OCI-LY1 (cell line): Measurements from ENCODE around the gene PFKL.

Experiments
- H2AFZ ChIP-seq: fragments of 200-600 bp; sonication (generic), shearing (Covaris generic); 2 replicates; pipeline ENCODE4 v1.6.0; 2014; ENCODE audit warnings: antibody characterized with exemption, mild to moderate bottlenecking, low read length
- H3F3A ChIP-seq: fragments of 200-600 bp; sonication (generic), shearing (Covaris generic); 2 replicates; pipeline ENCODE4 v1.6.0; 2014; ENCODE audit warnings: mild to moderate bottlenecking, antibody characterized with exemption, low read length, moderate library complexity; ENCODE audit not compliant: insufficient read depth
- H3K27ac ChIP-seq: fragments of 200-600 bp; sonication (generic); 2 replicates; pipeline ENCODE4 v1.5.1; 2014; ENCODE audit warnings: low read length, mixed run types, mild to moderate bottlenecking, low read depth; ENCODE audit not compliant: poor library complexity, severe bottlenecking
- H3K27me3 ChIP-seq: fragments of 200-600 bp; sonication (generic); 2 replicates; pipeline ENCODE4 v1.6.0; 2014; ENCODE audit warnings: antibody characterized with exemption, mild to moderate bottlenecking, low read length, moderate library complexity; ENCODE audit not compliant: insufficient read depth
- H3K36me3 ChIP-seq: fragments of 200-600 bp; sonication (generic); 2 replicates; pipeline ENCODE4 v1.6.1; 2014; ENCODE audit warnings: mild to moderate bottlenecking, antibody characterized with exemption, low read length, moderate library complexity, mixed read lengths; ENCODE audit not compliant: insufficient read depth
- H3K4me1 ChIP-seq: fragments of 200-600 bp; sonication (generic); 2 replicates; pipeline ENCODE4 v1.5.1; 2014; ENCODE audit warnings: mild to moderate bottlenecking, low read length, moderate library complexity; ENCODE audit not compliant: insufficient read depth, severe bottlenecking
- H3K4me2 ChIP-seq: fragments of 200-600 bp; sonication (generic), shearing (Covaris generic); 2 replicates; pipeline ENCODE4 v1.6.1; 2014; ENCODE audit warnings: low read length
- H3K4me3 ChIP-seq: fragments of 200-600 bp; sonication (generic); 2 replicates; pipeline ENCODE4 v1.5.1; 2014; ENCODE audit warnings: low read length, low read depth, mild to moderate bottlenecking, mixed read lengths; ENCODE audit not compliant: poor library complexity, severe bottlenecking
- H3K79me2 ChIP-seq: fragments of 200-600 bp; shearing (Covaris generic); 2 replicates; pipeline ENCODE4 v1.6.1; 2016; ENCODE audit warnings: mixed run types, low read length, mixed read lengths; ENCODE audit not compliant: insufficient read depth
- H3K9ac ChIP-seq: fragments of 200-600 bp; sonication (generic), shearing (Covaris generic); 2 replicates; pipeline ENCODE4 v1.6.1; 2014; ENCODE audit warnings: mild to moderate bottlenecking, low read length, mixed read lengths
- H3K9me2 ChIP-seq: fragments of 200-600 bp; sonication (generic), shearing (Covaris generic); 2 replicates; pipeline ENCODE4 v1.6.1; 2014; ENCODE audit warnings: low read depth, mild to moderate bottlenecking, low read length, mixed read lengths
- H3K9me3 ChIP-seq: fragments of 200-600 bp; shearing (Covaris generic); 2 replicates; pipeline ENCODE4 v1.6.1; 2014; ENCODE audit warnings: low read length, mixed read lengths
- H4K20me1 ChIP-seq: fragments of 200-600 bp; sonication (generic), shearing (Covaris generic); 2 replicates; pipeline ENCODE4 v1.6.0; 2016; ENCODE audit warnings: mild to moderate bottlenecking, low read length; ENCODE audit not compliant: insufficient read depth
- CTCF ChIP-seq: fragments of 200-600 bp; sonication (generic), shearing (Covaris generic); IDR thresholded peaks from 2 replicates; pipeline ENCODE4 v1.5.1; 2017; ENCODE audit warnings: mild to moderate bottlenecking, antibody characterized with exemption, low read length, moderate library complexity, mixed read lengths
- EZH2 ChIP-seq: fragments of 200-600 bp; sonication (generic), shearing (Covaris generic); IDR thresholded peaks from 2 replicates; pipeline ENCODE4 v1.8.0; 2017; ENCODE audit warnings: borderline replicate concordance, mixed run types, mild to moderate bottlenecking, antibody characterized with exemption, low read length, moderate library complexity, mixed read lengths

Gene PFKL

GRCh38 chr21:44370786-44371410 is 71.0 kb downstream of the PFKL start:
- H3K4me3 ChIP-seq, result no peak overlapping the region
- no peak overlapping the region for H2AFZ ChIP-seq

GRCh38 chr21:44371596-44371995 is 71.7 kb downstream of the PFKL start:
- no peak overlapping the region for H3K4me3 ChIP-seq
- no peaks in the 10 kb centered on the region for H4K20me1 ChIP-seq
- no peaks in the 10 kb centered on the region for H3K9me3 ChIP-seq
- no peaks in the 10 kb centered on the region for H3K9me2 ChIP-seq
- H3F3A ChIP-seq, result no peaks in the 10 kb centered on the region
- no peak overlapping the region for H3K4me2 ChIP-seq
- H3K9ac ChIP-seq, result no peak overlapping the region
- no peak overlapping the region for H2AFZ ChIP-seq
- H3K27ac ChIP-seq, result no peak overlapping the region
- TF ChIP-seq CTCF, result no peak
- no peak for TF ChIP-seq EZH2
- H3K79me2 ChIP-seq, result no peaks in the 10 kb centered on the region
- peaks cover 8% of the 10 kb centered on the region; the same call in 1 of the 2 replicates for H3K27me3 ChIP-seq
- no peaks in the 10 kb centered on the region for H3K4me1 ChIP-seq
- no peaks in the 10 kb centered on the region for H3K36me3 ChIP-seq

More at GRCh38 chr21:44370786-44371410, 71.0 kb downstream of the PFKL start:
- TF ChIP-seq CTCF (no peak), EZH2 (no peak)
- Histone ChIP-seq H3K9ac (no peak overlapping the region), H3K27ac (no peak overlapping the region), H3K9me3 (no peaks in the 10 kb centered on the region), H3K79me2 (no peaks in the 10 kb centered on the region), H3K36me3 (no peaks in the 10 kb centered on the region), H3K9me2 (no peaks in the 10 kb centered on the region), H3F3A (no peaks in the 10 kb centered on the region), H3K4me2 (no peak overlapping the region), H4K20me1 (no peaks in the 10 kb centered on the region), H3K4me1 (no peaks in the 10 kb centered on the region), H3K27me3 (peaks cover 5% of the 10 kb centered on the region; the same call in 1 of the 2 replicates)

GRCh38 chr21:44372616-44373015 is 72.8 kb downstream of the PFKL start:
- no peak overlapping the region for H3K9ac ChIP-seq
- H2AFZ ChIP-seq, result no peak overlapping the region
- no peak for TF ChIP-seq EZH2
- TF ChIP-seq CTCF, result no peak
- H3K4me3 ChIP-seq, result no peak overlapping the region
- no peaks in the 10 kb centered on the region for H4K20me1 ChIP-seq
- H3F3A ChIP-seq, result no peaks in the 10 kb centered on the region
- H3K36me3 ChIP-seq, result no peaks in the 10 kb centered on the region
- no peak overlapping the region for H3K4me2 ChIP-seq
- H3K4me1 ChIP-seq, result no peaks in the 10 kb centered on the region
- H3K79me2 ChIP-seq, result no peaks in the 10 kb centered on the region
- no peaks in the 10 kb centered on the region for H3K9me2 ChIP-seq
- peaks cover 12% of the 10 kb centered on the region; the same call in 1 of the 2 replicates for H3K27me3 ChIP-seq
- H3K9me3 ChIP-seq, result no peaks in the 10 kb centered on the region
- no peak overlapping the region for H3K27ac ChIP-seq
